Activated T-helper 9 cell treated with anti-CD3 and anti-CD28 coated beads, Interleukin-2, amount 50 U/mL, for 16 hours (primary cell): ENCODE results near the gene CLCA4.

ENCODE experiments used
- DNase-seq: peaks from one replicate; pipeline ENCODE4 v3.0.0-alpha.2; 2020; ENCODE audit warnings: low read depth

The CLCA4 gene

GRCh38 chr1:86618358-86618757, 71.5 kb downstream of the CLCA4 start:
- DNase-seq = no peak

- DNase-seq = no peak
These were observed 72.4 kb downstream of the CLCA4 start for GRCh38 chr1:86619313-86619712.

GRCh38 chr1:86621286-86621685, 74.4 kb downstream of the CLCA4 start:
- DNase-seq = no peak
